ENCODE measurements around the gene MUC5AC.
"Not testable (repeated sequence)": the region's sequence is repeated elsewhere in the genome, so short reads cannot be mapped to it uniquely, and the experiment has no call there.

Gene MUC5AC

DNA sequence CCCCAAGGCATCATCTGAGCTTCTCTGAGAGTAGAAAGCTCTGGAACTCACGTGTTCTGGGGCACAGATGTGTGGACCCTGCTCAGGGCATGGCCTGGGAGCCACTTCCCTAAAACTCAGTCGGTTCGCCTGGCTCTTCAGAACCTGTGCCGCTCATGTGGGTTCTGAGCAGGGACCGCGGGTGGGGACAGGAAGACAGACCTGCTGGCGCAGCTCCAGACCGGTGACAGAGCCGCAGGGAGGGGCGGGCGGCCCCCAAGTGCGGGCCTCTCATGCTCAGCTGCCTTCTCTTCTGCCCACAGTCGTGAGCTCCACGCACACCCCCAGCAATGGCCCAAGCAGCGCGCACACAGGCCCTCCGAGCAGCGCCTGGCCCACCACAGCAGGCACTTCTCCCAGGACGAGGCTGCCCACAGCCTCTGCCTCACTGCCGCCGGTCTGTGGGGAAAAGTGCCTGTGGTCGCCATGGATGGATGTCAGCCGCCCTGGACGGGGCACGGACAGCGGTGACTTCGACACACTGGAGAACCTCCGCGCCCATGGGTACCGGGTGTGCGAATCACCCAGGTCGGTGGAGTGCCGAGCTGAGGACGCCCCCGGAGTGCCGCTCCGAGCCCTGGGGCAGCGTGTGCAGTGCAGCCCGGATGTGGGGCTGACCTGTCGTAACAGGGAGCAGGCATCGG lies 24.2 kb downstream of the MUC5AC start:
- DNase-seq (ENCODE audit: low read depth in 1 of 2, low spot score in 1 of 2), result no peak
- in situ Hi-C loops (cut with HindIII; ENCODE audit: low pct_unique_long_range_greater_than_20kb, low sequenced_read_pairs), result no loop called here
- no peak for TF ChIP-seq JUND (IDR thresholded peaks at IDR 0.05; ENCODE audit: low read depth)

DNA sequence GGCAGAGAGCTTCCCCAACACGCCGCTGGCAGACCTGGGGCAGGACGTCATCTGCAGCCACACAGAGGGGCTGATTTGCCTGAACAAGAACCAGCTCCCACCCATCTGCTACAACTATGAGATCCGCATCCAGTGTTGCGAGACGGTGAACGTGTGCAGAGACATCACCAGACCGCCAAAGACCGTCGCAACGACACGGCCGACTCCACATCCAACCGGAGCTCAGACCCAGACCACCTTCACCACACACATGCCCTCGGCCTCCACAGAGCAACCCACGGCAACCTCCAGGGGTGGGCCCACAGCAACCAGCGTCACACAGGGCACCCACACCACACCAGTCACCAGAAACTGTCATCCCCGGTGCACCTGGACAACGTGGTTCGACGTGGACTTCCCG lies 26.4 kb downstream of the MUC5AC start:
- DNase-seq (ENCODE audit: low read depth in 1 of 2, low spot score in 1 of 2); in situ Hi-C loops (cut with HindIII; ENCODE audit: low pct_unique_long_range_greater_than_20kb, low sequenced_read_pairs): not testable (repeated sequence)

DNA sequence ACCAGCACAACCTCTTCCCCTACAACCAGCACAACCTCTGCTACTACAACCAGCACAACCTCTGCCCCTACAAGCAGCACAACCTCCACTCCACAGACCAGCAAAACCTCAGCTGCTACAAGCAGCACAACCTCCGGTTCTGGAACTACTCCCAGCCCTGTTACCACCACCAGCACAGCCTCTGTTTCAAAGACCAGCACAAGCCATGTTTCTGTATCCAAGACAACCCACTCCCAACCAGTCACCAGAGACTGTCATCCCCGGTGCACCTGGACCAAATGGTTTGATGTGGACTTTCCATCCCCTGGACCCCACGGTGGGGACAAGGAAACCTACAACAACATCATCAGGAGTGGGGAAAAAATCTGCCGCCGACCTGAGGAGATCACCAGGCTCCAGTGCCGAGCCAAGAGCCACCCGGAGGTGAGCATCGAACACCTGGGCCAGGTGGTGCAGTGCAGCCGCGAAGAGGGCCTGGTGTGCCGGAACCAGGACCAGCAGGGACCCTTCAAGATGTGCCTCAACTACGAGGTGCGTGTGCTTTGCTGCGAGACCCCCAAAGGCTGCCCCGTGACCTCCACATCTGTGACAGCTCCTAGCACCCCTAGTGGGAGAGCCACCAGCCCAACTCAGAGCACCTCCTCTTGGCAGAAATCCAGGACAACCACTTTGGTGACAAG lies 30.8 kb downstream of the MUC5AC start:
- in situ Hi-C loops (cut with HindIII; ENCODE audit: low pct_unique_long_range_greater_than_20kb, low sequenced_read_pairs); DNase-seq (ENCODE audit: low read depth in 1 of 2, low spot score in 1 of 2): not testable (repeated sequence)

DNA sequence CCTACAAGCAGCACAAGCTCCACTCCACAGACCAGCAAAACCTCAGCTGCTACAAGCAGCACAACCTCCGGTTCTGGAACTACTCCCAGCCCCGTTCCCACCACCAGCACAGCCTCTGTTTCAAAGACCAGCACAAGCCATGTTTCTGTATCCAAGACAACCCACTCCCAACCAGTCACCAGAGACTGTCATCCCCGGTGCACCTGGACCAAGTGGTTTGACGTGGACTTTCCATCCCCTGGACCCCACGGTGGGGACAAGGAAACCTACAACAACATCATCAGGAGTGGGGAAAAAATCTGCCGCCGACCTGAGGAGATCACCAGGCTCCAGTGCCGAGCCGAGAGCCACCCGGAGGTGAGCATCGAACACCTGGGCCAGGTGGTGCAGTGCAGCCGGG lies 32.1 kb downstream of the MUC5AC start:
- DNase-seq (ENCODE audit: low read depth in 1 of 2, low spot score in 1 of 2); in situ Hi-C loops (cut with HindIII; ENCODE audit: low pct_unique_long_range_greater_than_20kb, low sequenced_read_pairs): not testable (repeated sequence)

DNA sequence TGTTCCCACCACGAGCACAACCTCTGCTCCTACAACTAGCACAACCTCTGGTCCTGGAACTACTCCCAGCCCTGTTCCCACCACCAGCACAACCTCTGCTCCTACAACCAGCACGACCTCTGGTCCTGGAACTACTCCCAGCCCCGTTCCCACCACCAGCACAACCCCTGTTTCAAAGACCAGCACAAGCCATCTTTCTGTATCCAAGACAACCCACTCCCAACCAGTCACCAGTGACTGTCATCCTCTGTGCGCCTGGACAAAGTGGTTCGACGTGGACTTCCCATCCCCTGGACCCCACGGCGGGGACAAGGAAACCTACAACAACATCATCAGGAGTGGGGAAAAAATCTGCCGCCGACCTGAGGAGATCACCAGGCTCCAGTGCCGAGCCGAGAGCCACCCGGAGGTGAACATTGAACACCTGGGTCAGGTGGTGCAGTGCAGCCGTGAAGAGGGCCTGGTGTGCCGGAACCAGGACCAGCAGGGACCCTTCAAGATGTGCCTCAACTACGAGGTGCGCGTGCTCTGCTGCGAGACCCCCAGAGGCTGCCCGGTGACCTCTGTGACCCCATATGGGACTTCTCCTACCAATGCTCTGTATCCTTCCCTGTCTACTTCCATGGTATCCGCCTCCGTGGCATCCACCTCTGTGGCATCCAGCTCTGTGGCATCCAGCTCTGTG lies 34.2 kb downstream of the MUC5AC start:
- DNase-seq (ENCODE audit: low read depth in 1 of 2, low spot score in 1 of 2); in situ Hi-C loops (cut with HindIII; ENCODE audit: low pct_unique_long_range_greater_than_20kb, low sequenced_read_pairs): not testable (repeated sequence)

DNA sequence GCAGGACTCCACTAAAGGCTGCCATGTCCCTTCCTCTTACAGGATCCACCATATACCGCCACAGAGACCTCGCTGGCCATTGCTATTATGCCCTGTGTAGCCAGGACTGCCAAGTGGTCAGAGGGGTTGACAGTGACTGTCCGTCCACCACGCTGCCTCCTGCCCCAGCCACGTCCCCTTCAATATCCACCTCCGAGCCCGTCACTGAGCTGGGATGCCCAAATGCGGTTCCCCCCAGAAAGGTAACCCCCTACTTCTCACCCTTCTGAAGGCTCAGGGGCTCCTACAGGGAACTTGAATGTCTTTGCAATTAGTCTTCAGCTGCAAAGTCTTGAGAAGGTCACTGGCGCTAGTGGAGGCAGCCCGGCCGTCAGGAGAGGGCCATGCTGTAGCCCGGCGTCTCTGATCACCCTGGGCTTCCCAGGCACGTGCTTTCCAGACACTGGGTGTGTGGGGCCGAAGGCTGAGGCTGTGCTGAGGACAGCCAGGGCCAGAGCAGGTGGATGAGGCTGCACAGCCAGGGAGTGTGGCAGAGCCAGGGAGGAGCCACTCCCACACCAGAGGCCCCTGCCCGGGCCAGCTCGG lies 35.1 kb downstream of the MUC5AC start:
- no peak for TF ChIP-seq JUND (IDR thresholded peaks at IDR 0.05; ENCODE audit: low read depth)
- no peak for DNase-seq (ENCODE audit: low read depth in 1 of 2, low spot score in 1 of 2)
- in situ Hi-C loops (cut with HindIII; ENCODE audit: low pct_unique_long_range_greater_than_20kb, low sequenced_read_pairs), result no loop called here

DNA sequence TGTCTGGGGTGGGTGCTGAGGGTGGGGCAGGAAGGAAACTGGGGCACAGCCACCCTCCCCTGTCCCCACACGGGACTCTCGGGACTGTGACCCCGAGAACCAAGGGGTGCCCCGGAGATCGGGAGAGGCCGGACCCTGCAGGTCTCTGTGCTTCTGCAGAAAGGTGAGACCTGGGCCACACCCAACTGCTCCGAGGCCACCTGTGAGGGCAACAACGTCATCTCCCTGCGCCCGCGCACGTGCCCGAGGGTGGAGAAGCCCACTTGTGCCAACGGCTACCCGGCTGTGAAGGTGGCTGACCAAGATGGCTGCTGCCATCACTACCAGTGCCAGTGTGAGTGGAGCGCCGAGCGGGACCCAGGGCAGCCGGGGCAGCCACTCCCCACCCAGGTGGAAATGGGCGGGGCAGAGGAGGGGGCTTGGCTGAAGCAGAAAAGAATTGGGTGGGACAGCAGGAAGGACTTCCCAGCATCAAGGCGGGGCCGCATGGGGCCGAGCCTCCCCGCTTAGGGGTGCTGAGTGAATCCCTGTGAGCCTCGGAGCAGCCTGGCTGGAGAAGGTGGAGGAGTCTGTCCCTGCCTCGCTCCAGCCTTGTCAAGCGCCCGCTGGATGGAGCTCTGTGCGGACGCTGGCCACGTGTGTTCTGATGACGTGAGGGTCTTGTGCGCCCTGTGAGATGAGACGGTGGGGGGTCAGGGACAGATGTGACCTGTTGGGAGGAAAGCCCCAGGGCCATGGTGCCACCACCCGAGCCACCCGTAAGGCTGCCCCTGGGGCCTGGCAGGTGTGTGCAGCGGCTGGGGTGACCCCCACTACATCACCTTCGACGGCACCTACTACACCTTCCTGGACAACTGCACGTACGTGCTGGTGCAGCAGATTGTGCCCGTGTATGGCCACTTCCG lies 35.8 kb downstream of the MUC5AC start:
- in situ Hi-C loops (cut with HindIII; ENCODE audit: low pct_unique_long_range_greater_than_20kb, low sequenced_read_pairs), result no loop called here
- no peak for DNase-seq (ENCODE audit: low read depth in 1 of 2, low spot score in 1 of 2)
- no peak for TF ChIP-seq JUND (IDR thresholded peaks at IDR 0.05; ENCODE audit: low read depth)

DNA sequence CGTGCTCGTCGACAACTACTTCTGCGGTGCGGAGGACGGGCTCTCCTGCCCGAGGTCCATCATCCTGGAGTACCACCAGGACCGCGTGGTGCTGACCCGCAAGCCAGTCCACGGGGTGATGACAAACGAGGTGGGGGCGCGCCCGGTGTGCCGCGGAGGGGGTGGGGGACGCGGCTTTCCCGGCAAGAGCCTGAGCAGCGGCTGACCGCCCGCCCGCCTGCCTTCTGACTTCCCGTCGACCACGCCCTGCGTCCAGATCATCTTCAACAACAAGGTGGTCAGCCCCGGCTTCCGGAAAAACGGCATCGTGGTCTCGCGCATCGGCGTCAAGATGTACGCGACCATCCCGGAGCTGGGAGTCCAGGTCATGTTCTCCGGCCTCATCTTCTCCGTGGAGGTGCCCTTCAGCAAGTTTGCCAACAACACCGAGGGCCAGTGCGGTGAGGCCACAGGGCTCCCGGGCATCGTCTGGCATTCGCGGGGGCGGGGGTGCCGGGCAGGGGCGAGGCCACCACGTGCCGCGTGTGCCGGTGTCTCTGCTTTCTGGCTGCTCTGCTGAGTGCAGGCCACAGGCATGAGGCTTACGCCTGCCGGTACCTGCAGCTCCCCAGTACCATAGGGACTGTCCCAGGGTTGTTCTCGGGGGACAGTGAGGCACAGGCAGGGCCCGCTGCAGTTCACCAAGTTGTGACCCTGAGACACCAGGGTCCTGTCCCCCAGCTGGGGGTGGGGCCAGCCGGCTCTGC lies 36.7 kb downstream of the MUC5AC start:
- DNase-seq (ENCODE audit: low read depth in 1 of 2, low spot score in 1 of 2), result no peak
- TF ChIP-seq JUND (IDR thresholded peaks at IDR 0.05; ENCODE audit: low read depth), result no peak
- in situ Hi-C loops (cut with HindIII; ENCODE audit: low pct_unique_long_range_greater_than_20kb, low sequenced_read_pairs), result no loop called here

DNA sequence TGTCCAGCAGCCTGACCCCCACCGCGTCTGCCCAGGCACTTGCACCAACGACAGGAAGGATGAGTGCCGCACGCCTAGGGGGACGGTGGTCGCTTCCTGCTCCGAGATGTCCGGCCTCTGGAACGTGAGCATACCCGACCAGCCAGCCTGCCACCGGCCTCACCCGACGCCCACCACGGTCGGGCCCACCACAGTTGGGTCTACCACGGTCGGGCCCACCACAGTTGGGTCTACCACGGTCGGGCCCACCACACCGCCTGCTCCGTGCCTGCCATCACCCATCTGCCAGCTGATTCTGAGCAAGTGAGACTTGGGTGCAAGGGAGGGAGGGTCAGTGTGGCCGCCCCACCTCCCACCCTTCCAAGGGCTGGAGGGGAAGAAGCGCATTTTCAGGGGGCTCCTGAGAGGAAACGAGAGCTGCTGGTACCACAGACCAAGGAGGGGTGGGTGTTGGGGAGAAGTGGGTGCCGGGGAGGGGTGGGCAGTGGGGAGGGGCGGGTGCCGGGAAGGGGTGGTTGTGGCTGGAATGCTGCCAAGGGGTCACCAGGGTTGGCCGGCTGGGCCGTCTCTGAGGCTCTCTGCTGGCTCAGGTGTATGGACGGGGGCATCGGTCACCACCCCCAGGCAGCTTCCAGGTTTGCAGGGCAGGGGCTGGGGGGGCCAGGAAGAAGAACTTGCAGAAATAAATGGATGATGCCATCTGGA lies 37.4 kb downstream of the MUC5AC start:
- DNase-seq (ENCODE audit: low read depth in 1 of 2, low spot score in 1 of 2), result no peak
- in situ Hi-C loops (cut with HindIII; ENCODE audit: low pct_unique_long_range_greater_than_20kb, low sequenced_read_pairs), result no loop called here
- TF ChIP-seq JUND (IDR thresholded peaks at IDR 0.05; ENCODE audit: low read depth), result no peak

DNA sequence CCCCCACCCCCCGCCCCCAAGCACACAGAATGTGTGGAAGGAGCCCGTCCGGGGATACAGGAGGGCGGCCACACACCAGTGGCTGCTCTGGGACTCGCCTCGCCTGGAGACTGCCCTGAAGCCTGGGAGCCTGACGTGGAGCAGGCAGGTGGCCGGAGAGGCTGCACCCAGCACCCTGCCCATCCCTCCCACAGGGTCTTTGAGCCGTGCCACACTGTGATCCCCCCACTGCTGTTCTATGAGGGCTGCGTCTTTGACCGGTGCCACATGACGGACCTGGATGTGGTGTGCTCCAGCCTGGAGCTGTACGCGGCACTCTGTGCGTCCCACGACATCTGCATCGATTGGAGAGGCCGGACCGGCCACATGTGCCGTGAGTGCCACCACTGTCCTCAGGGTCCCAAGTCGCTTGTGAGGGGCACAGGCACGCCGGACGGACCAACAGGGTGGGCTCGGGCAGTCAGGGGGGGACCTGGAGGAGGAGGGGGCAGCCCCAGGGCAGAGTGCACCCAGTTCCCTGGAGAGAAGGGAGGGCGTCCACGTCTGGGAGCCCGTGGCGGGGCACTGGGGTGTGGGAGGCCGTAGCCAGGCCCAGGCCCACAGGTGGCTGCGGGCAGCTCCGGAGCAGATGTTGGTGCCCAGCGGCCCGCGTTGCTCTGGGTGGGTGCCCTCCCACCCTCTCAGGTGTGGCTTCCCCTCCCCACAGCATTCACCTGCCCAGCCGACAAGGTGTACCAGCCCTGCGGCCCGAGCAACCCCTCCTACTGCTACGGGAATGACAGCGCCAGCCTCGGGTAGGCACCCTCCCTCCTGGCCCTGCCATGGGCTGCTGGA lies 38.1 kb downstream of the MUC5AC start:
- DNase-seq (ENCODE audit: low read depth in 1 of 2, low spot score in 1 of 2), result no peak
- in situ Hi-C loops (cut with HindIII; ENCODE audit: low pct_unique_long_range_greater_than_20kb, low sequenced_read_pairs), result no loop called here
- TF ChIP-seq JUND (IDR thresholded peaks at IDR 0.05; ENCODE audit: low read depth), result no peak
